Colonic mucosa (tissue), 4 donors: ENCODE measurements around the gene TUBB2A. TPM values are rescaled to one million over a fixed set of nuclear protein-coding genes. Genes with fewer than 3 reads are reported as not detected.
"Not testable (repeated sequence)": the region's sequence is repeated elsewhere in the genome, so short reads cannot be mapped to it uniquely, and the experiment has no call there.

Experiments used
- DNase-seq: peaks from one replicate; pipeline ENCODE4 v3.0.0-alpha.2; 2020
- H3K27ac ChIP-seq: fragments of 200-600 bp; one replicate; pipeline ENCODE4 v1.8.0; 2021
- H3K27me3 ChIP-seq: fragments of 200-600 bp; one replicate; pipeline ENCODE4 v1.8.0; 2021
- H3K36me3 ChIP-seq: fragments of 200-600 bp; one replicate; pipeline ENCODE4 v1.8.0; 2021
- H3K4me1 ChIP-seq: fragments of 200-600 bp; one replicate; pipeline ENCODE4 v1.8.0; 2021; ENCODE audit warnings: mild to moderate bottlenecking
- H3K4me3 ChIP-seq: fragments of 200-600 bp; one replicate; pipeline ENCODE4 v1.8.0; 2021
- H3K9ac ChIP-seq, 2 donors: one replicate each; pipeline ENCODE4 v1.7.0; 2013; ENCODE audit warnings: control low read depth in 2 of 2, low read depth in 2 of 2, low read length in 2 of 2
- H3K9me3 ChIP-seq: fragments of 200-600 bp; one replicate; pipeline ENCODE4 v1.8.0; 2021
- intact Hi-C: fragments of 100-400 bp; cut with DNase I; formaldehyde crosslinking; loops from one replicate; pipeline ENCODE4 v1.14.1; 2022
- total RNA-seq, 2 donors: library from RNA; stranded (reverse); fragmentation: NEBNext Ultra II Directional in 1 of 2; extraction: Animal tissue kit (Norgen Biotek cat#: 25700) in 1 of 2; gene quantifications; one replicate each; pipeline ENCODE4 v1.2.1, GENCODE V29; 2021
- TF ChIP-seq, protein P1 (sequence below): fragments of 200-600 bp; IDR thresholded peaks from one replicate; pipeline ENCODE4 v1.8.0; 2022; ENCODE audit warnings: antibody characterized with exemption, mild to moderate bottlenecking
- donor health status: healthy.
- donor health status: DM: no; HTN: no; CAD: no.
- donor health status: DM: no; HTN: no; CAD: no.

Gene TUBB2A
- total RNA-seq, 2 donors from 2014 or later = 20.4 to 43.2 TPM

DNA sequence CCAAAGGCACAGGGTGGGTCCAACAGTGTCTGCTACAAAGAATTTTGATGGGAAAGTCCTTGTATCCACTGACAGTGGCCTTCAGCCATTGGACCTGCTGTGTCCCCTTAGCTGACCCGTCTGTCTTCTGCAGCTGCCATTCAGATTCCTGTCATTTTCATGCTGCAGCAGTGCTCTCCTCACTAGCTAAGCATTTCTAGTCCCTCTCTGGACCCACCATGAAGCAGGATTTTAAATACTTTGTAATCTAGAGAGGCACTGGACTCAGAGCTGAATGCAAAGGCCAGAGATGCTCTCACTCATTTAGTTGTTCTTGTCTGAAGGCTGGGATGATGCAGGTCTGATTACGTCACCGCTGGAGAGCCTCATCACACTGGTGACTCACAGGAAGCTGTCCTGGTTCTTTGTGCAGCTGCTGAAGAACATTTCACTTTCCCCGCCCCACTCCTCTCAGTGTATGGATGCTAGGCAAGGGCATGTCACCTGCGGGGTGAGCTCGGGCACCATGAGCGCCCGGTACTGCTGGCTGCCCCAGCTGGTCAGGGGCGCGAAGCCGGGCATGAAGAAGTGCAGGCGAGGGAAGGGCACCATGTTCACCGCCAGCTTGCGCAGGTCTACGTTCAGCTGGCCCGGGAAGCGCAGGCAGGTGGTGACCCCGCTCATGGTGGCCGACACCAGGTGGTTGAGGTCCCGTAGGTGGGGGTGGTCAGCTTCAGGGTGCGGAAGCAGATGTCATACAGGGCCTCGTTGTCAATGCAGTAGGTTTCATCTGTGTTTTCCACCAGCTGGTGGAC, 19.4 kb upstream of the TUBB2A start:
- Histone ChIP-seq H3K27ac (no peak overlapping the region), H3K9ac (no peak overlapping the region), H3K4me1 (no peaks in the 10 kb centered on the region), H3K9me3 (no peaks in the 10 kb centered on the region), H3K4me3 (no peak overlapping the region), H3K27me3 (no peaks in the 10 kb centered on the region), H3K36me3 (no peaks in the 10 kb centered on the region)
- DNase-seq = no peak
- TF ChIP-seq, protein P1, sequence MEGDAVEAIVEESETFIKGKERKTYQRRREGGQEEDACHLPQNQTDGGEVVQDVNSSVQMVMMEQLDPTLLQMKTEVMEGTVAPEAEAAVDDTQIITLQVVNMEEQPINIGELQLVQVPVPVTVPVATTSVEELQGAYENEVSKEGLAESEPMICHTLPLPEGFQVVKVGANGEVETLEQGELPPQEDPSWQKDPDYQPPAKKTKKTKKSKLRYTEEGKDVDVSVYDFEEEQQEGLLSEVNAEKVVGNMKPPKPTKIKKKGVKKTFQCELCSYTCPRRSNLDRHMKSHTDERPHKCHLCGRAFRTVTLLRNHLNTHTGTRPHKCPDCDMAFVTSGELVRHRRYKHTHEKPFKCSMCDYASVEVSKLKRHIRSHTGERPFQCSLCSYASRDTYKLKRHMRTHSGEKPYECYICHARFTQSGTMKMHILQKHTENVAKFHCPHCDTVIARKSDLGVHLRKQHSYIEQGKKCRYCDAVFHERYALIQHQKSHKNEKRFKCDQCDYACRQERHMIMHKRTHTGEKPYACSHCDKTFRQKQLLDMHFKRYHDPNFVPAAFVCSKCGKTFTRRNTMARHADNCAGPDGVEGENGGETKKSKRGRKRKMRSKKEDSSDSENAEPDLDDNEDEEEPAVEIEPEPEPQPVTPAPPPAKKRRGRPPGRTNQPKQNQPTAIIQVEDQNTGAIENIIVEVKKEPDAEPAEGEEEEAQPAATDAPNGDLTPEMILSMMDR = no peak
- intact Hi-C loops = no loop called here

DNA sequence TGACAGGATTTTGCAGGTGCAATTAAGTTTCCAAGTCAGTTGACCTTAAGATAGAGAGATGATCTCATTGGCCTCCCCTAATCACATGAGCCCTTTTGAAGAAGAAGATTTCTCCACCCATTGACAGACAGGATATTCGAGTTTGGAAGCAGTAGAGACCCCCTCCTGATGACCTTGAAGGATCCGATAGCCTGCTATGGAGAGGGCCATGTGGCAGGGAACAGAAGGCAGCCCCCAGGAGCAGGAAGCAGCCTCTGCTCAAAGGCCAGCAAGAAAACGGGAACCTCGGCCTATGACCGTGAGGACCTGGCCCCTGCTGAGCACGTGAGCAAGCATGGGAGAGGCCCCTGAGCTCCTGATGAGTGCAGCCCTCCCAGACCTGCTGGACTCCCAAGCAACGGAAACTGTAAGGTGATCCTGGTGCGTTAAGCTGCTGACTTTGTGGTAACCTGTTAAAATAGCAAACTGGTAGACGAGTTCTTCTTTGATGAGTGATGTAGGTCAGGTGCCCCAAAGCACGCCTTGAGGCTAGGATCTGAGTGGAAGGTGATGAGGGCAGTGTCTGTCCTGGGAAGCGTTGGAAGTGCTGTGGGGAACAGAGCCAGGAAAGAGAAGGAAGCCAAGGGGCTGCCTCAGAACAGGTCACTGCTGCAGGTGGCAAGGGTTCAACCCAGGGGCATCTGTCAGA, 18.5 kb upstream of the TUBB2A start:
- H3K4me3 ChIP-seq = no peak overlapping the region
- H3K36me3 ChIP-seq = no peaks in the 10 kb centered on the region
- TF ChIP-seq, protein P1 = no peak
- no peak overlapping the region for H3K9ac ChIP-seq
- H3K27me3 ChIP-seq = no peaks in the 10 kb centered on the region
- DNase-seq = no peak
- no peaks in the 10 kb centered on the region for H3K4me1 ChIP-seq
- intact Hi-C loops = no loop called here
- no peaks in the 10 kb centered on the region for H3K9me3 ChIP-seq
- no peak overlapping the region for H3K27ac ChIP-seq

DNA sequence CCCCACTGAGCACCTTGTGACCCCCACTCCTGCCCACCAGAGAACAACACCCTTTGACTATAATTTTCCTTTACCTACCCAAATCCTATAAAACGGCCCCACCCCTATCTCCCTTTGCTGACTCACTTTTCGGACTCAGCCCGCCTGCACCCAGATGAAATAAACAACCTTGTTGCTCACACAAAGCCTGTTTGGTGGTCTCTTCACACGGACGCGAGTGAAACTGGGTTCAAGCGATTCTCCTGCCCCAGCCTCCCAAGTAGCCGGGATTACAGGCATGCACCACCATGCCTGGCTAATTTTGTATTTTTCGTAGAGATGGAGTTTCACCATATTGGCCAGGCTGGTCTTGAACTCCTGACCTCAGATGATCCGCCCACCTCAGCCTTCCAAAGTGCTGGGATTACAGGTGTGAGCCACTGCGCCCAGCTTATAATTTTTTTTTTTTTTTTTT, 16.3 kb upstream of the TUBB2A start:
- H3K9ac ChIP-seq, DNase-seq, H3K4me3 ChIP-seq, H3K4me1 ChIP-seq, H3K27ac ChIP-seq, H3K9me3 ChIP-seq, H3K36me3 ChIP-seq, H3K27me3 ChIP-seq, intact Hi-C loops: not testable (repeated sequence)

DNA sequence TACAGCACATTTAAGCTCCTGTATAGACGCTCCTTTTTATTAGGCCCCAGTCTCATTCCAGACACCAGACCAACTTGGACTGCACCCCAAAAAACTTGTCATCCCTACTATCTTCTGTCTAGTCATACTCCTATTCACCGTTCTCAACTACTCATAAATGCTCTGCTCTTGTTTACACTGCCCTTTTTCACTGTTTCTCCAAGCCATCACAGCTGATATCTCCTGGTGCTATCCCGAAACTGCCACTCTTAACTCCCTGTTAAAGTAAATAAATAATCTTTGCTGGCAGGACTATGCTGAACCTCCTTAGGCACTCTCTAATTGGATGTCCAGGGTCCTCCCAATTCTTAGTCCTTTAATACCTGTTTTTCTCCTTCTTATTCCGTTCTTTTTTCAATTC, 15.4 kb upstream of the TUBB2A start:
- H3K27me3 ChIP-seq, intact Hi-C loops, H3K36me3 ChIP-seq, H3K4me3 ChIP-seq, H3K9me3 ChIP-seq, H3K4me1 ChIP-seq, H3K9ac ChIP-seq, H3K27ac ChIP-seq, DNase-seq: not testable (repeated sequence)

DNA sequence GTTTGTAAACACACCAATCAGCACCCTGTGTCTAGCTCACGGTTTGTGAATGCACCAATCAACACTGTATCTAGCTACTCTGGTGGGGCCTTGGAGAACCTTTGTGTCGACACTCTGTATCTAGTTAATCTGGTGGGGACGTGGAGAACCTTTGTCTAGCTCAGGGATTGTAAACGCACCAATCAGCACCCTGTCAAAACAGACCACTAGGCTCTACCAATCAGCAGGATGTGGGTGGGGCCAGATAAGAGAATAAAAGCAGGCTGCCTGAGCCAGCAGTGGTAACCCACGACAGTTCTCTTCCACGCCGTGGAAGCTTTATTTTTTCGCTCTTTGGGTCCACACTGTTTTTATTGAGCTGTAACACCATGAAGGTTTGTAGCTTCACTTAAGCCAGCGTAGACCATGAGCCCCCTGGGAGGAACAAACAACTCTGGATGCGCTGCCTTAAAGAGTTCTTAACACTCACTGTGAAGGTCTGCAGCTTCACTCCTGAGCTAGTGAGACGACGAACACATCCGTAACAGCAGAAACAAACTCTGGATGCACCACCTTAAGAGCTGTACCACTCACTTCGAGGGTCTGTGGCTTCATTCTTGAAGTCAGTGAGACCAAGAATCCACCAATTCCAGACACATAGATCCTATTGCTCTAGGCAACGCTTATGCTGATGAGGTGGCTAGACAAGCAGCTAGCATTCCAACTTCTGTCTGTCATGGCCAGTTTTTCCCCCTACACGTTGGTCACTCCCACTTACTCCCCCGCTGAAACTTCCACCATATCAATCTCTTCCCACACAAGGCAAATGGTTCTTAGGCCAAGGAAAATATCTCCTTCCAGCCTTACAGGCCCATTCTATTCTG, 14.2 kb upstream of the TUBB2A start:
- H3K27ac ChIP-seq, H3K9me3 ChIP-seq, H3K9ac ChIP-seq, H3K4me3 ChIP-seq, H3K36me3 ChIP-seq, DNase-seq, intact Hi-C loops, H3K27me3 ChIP-seq, H3K4me1 ChIP-seq: not testable (repeated sequence)

DNA sequence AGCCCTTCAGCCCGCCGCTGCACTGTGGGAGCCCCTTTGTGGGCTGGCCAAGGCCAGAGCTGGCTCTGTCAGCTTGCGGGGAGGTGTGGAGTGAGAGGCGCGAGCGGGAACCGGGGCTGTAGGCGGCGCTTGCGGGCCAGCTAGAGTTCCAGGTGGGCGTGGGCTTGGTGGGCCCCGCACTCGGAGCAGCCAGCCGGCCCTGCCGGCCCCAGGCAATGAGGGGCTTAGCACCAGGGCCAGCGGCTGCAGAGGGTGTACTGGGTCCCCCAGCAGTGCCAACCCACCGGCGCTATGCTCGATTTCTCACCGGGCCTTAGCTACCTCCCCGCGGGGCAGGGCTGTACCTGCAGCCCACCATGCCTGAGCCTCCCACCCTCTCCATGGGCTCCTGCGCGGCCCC, 13.3 kb upstream of the TUBB2A start:
- H3K36me3 ChIP-seq, H3K9ac ChIP-seq, DNase-seq, H3K27me3 ChIP-seq, intact Hi-C loops, H3K4me3 ChIP-seq, H3K9me3 ChIP-seq, H3K4me1 ChIP-seq, H3K27ac ChIP-seq: not testable (repeated sequence)

DNA sequence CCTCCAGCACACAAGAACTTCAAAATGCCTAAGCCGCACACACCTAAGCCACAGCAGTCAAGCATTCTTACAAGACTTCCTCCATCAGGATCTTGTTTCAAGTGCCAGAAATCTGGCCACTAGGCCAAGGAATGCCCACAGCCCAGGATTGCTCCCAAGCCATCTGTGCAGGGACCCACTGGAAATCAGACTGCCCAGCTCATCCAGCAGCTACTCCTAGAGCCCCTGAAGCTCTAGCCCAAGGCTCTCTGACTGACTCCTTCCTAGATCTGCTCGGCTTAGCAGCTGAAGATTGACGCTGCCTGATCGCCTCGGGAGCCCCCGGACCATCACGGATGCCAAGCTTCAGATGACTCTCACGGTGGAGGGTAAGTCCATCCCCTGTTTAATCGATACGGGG, 10.7 kb upstream of the TUBB2A start:
- H3K27ac ChIP-seq, H3K27me3 ChIP-seq, H3K9me3 ChIP-seq, H3K4me3 ChIP-seq, intact Hi-C loops, H3K9ac ChIP-seq, H3K4me1 ChIP-seq, DNase-seq, H3K36me3 ChIP-seq: not testable (repeated sequence)

DNA sequence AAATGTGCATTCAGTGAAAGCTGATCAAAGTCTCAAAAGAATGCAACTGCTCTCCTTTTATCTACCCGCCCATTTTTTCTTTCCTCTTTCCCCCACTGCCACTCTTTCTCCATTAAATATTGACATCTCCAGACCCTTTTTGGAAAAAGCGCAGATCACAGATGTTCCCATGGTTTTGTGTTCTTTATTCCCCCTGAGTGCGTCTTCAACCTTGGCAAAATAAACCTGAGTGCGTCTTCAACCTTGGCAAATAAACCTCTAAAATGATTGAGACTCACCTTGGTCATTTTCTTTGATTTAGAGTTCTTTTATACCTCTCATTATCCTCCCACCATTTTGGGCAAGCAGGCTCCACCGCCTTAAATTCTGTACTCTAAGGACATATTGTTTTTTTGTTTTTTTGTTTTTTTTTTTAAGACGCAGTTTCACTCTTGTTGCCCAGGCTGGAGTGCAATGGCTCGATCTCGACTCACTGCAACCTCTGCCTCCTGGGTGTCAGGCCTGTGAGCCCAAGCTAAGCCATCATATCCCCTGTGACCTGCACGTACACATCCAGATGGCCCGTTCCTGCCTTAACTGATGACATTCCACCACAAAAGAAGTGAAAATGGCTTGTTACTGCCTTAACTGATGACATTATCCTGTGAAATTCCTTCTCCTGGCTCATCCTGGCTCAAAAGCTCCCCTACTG, 9.3 kb upstream of the TUBB2A start:
- H3K27me3 ChIP-seq, H3K4me3 ChIP-seq, H3K9ac ChIP-seq, H3K36me3 ChIP-seq, DNase-seq, H3K4me1 ChIP-seq, H3K9me3 ChIP-seq, intact Hi-C loops, H3K27ac ChIP-seq: not testable (repeated sequence)
